ENCODE measurements around the gene SH2D4B. TPM values are rescaled to one million over a fixed set of nuclear protein-coding genes. Genes with fewer than 3 reads are reported as not detected.
A peak's percentile ranks its signal among the peaks of the same experiment; 100 is the strongest.

SH2D4B gene
- polyA plus RNA-seq, result not detected

DNA sequence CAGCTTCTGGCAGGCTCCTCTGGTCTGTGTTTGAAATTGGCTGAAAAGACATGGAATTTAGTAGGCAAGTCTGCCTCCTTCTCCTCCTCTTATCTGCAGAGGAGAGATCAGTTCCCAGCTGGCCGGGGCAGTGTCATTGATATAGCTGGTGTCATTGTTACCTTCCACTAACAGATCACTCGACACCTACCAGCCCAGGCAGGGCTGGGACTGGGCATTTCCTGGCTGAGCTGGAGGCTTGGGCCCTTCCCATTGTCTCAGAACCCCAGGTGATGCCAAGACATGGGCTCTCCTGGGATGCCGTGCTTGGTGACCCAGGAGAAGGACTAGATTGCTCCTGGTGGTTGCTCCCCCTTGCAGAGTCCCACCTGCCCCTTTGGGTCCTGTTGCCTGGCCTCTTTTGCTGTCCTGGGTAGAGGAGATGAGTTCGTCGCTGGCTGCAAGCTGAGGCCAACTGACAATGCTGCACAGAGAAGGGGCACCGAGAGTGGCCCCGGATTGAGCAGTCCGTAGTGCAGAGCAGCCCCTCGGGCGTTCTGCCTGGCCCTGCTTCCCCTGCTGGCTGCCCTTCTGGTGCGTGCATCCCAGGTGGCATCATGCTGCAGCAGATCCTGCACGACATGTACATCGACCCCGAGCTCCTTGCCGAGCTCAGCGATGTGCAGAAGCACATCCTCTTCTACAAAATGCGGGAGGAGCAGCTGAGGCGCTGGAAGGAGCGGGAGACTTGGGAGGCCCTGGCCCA, at the start of gene SH2D4B:
Gene SH2D4B, plus strand, starts transcription at position 167 of the 745 bp plus-strand sequence. Its CDS starts 430 bp downstream, at position 597.
- H3K4me1 Mint-ChIP-seq, result peaks cover 6 to 11% of the 10 kb centered on the region in 2 donors
- no peaks in the 10 kb centered on the region for H3K9me3 Mint-ChIP-seq
- DNase-seq, result no peak
- H3K36me3 Mint-ChIP-seq, result peaks cover 0 to 3% (median 0%) of the 10 kb centered on the region in 3 donors
- peak within 1 kb of the TSS; percentile 66 to 76 (median 71) for H3K4me3 Mint-ChIP-seq
- peaks cover 1 to 4% (median 3%) of the 10 kb centered on the region in 3 donors for H3K27me3 Mint-ChIP-seq (ENCODE audit: low read depth in 3 of 3)
- H3K27ac Mint-ChIP-seq, result peak within 1 kb of the TSS; percentile 51 to 95 (median 78)

DNA sequence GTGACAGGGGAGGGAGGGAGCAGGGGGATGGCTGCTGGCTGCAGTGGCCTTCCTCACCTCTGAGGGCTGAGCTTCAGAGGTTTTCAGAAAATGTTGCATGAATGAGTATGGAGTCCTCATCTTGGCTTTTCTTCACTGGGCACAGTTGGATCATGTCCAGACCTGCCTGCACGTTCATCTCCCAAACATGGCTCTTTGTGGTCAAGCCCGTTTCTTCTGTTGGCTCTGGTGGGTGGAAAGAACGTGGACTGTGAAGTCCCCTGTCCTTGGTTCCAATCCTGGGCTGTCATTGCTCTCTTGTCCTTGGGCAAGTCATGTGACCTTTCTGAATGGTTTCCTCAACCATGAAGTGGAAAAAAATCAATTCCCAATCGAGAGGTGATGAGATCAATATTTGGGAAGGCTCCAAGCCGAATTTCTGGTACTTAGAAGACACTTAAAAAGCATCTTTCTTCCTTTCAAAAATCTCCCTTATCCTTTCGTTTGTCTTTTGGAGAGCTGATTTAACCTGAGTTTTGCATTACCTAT, 49.1 kb upstream of the SH2D4B start:
- peak overlapping the region; percentile 81 to 86 (median 84) for H3K4me3 Mint-ChIP-seq
- peaks cover 99 to 100% of the 10 kb centered on the region in 2 donors for H3K4me1 Mint-ChIP-seq
- DNase-seq, result no peak
- H3K36me3 Mint-ChIP-seq, result peaks cover 18 to 26% (median 24%) of the 10 kb centered on the region in 3 donors
- H3K27me3 Mint-ChIP-seq (ENCODE audit: low read depth in 3 of 3), result peaks cover 8 to 23% (median 16%) of the 10 kb centered on the region in 3 donors
- H3K27ac Mint-ChIP-seq, result peak overlapping the region; percentile 79 to 98 (median 94)
- H3K9me3 Mint-ChIP-seq, result no peaks in the 10 kb centered on the region

DNA sequence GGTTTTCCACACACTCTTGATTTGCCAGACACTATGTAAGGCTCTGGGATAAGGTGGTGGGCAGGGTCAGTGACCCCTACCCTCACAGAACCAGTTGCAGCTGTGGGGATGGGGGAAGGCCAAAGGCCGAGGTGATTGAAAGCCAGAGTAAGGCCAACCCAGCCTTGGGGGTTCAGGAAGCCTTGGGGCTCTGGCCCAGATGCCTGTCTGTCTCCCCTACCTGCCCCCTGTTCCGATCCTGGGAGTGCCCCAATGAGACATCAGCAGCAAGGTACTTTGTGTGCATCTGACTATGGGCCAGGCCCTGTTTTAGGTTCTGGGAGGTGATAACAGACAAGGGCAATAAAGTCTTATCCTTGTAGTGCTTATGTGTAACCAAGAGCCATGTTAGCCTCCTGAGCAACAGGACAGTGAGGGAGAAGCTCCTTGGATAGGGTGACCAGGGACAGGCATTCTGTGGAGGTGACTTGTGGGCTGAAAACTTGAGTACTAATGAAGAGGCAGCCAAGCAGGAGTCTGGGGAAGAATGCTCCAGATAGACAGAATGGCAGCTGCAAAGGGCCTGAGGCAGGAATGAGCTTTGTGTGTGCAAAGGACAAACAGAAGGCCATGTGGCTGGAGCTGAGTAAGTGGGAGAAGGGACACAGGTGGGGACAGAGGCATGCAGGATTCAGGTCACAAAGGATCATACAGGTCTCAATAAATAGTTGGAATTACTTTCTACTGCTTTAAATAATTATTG, 48.2 kb upstream of the SH2D4B start:
- no peaks in the 10 kb centered on the region for H3K9me3 Mint-ChIP-seq
- H3K4me1 Mint-ChIP-seq, result peaks cover 100% of the 10 kb centered on the region in 2 donors
- H3K27me3 Mint-ChIP-seq (ENCODE audit: low read depth in 3 of 3), result peaks cover 8 to 21% (median 14%) of the 10 kb centered on the region in 3 donors
- no peak for DNase-seq
- H3K36me3 Mint-ChIP-seq, result peaks cover 18 to 31% (median 24%) of the 10 kb centered on the region in 3 donors
- peak overlapping the region; percentile 81 to 86 (median 84) for H3K4me3 Mint-ChIP-seq
- peak overlapping the region; percentile 79 to 98 (median 94) for H3K27ac Mint-ChIP-seq

DNA sequence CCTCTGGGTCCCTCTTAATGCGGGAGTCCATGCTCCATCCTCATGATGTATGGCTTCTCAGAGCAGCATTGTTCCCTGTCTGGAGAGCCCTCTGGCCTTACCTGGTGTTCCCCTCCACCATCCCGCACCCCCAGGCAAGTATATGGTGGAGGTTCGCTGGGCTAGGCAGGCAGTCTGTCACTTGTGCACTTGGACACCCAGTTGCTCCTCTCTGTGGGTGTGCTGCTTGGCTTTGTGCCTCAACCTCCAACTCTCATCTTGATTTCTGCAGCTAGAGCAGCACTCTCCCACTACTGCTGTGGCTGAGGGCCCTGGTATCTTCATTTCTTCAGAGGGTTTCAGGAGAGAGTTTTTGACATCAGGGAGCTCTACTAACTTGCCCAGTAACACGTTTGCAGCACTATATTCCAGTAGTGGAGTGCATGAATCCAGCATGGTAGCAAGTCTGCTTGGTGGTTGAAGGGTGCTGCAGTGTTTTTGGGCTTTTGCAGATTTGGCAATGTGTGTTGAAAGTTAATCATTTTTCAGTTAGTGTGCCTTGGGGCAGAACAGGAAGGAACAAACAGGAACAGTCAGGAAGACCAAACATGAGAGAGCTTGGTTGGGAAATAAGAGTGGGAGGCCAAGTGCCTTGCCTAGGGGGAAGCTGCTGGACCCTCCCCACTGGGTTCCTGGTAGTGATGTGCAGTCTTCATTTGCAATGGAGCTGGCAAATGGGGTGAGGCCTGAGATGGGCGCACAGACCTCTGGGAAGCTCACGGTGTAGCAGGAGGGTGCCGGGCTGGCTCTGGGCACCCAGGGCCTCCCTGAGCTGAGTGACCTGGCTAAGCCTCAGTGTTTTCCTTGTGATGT, 46.2 kb upstream of the SH2D4B start:
- Mint-ChIP-seq H3K36me3 (peaks cover 22 to 46% (median 31%) of the 10 kb centered on the region in 3 donors), H3K27me3 (ENCODE audit: low read depth in 3 of 3) (peaks cover 7 to 15% (median 11%) of the 10 kb centered on the region in 3 donors), H3K4me1 (peaks cover 100% of the 10 kb centered on the region in 2 donors), H3K9me3 (peaks cover 0 to 2% (median under 1%) of the 10 kb centered on the region in 6 donors), H3K4me3 (peak overlapping the region; percentile 55 to 76 (median 63)), H3K27ac (peak overlapping the region; percentile 79 to 98 (median 94))
- DNase-seq, result no peak

DNA sequence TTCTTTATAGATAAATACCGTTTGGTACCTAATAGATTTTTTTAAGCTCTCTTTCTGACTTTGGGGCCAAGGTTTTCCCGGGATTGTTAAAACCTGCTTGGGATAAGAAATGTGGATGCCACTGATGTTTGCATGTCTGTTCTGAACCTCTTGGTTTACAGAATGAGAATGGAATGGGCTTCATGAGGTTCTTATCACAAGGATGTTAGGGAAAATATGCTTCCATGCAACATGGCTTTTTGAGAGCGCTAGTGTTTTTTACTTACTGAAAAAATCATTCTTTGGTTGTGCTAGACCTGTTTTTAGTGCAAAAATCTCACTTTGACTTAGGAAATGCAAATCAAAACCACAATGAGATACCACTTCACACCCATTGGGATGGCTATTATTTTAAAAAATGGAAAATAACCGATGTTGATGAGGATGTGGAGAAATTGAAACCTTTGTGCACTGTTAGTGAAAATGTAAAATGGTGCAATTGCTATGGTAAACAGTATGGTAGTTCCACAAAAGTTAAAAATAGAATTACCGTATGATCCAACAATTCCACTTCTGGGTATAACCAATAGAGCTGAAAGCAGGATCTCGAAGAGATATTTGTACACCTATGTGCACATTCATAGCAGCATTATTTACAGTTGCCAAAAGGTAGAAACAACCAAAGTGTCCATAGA, 44.7 kb upstream of the SH2D4B start:
- Mint-ChIP-seq H3K27me3 (ENCODE audit: low read depth in 3 of 3) (peaks cover 1 to 7% (median 3%) of the 10 kb centered on the region in 3 donors), H3K4me1 (peaks cover 100% of the 10 kb centered on the region in 2 donors), H3K27ac (peak overlapping the region; percentile 79 to 94 (median 88)), H3K36me3 (peaks cover 29 to 57% (median 37%) of the 10 kb centered on the region in 3 donors), H3K9me3 (peaks cover 0 to 6% (median 1%) of the 10 kb centered on the region in 6 donors), H3K4me3 (peak overlapping the region; percentile 58 to 81 (median 70))
- DNase-seq, result no peak

DNA sequence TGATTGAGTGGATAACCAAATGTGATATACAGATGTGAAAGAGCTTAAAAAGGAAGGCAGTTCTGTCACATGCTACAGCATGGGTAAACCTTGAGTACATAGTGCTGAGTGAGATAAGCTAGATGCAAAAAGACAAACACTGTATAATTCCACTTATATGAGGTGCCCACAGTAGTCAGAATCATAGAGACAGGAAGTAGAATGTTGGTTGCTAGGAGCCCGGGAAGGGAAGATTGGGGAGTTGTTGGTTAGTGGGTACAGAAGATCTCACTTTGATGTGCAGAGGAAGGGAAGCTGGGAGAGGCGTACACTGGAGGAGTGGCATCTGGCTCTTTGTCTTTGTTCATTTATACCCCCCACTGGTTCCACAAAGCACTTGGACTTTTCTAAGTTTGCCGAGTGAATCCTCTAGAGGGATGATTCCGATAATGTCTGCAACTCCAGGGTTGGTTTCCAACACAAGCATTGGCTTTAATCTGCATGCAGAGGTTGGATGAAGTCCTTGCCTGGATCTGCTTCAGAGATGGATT, 44.1 kb upstream of the SH2D4B start:
- Mint-ChIP-seq H3K36me3 (peaks cover 29 to 57% (median 37%) of the 10 kb centered on the region in 3 donors), H3K4me3 (peak overlapping the region; percentile 58 to 81 (median 70)), H3K9me3 (peaks cover 0 to 6% (median 1%) of the 10 kb centered on the region in 6 donors), H3K4me1 (peaks cover 100% of the 10 kb centered on the region in 2 donors), H3K27ac (peak overlapping the region; percentile 79 to 94 (median 88)), H3K27me3 (ENCODE audit: low read depth in 3 of 3) (peaks cover 0 to 5% (median 2%) of the 10 kb centered on the region in 3 donors)
- DNase-seq, result no peak

DNA sequence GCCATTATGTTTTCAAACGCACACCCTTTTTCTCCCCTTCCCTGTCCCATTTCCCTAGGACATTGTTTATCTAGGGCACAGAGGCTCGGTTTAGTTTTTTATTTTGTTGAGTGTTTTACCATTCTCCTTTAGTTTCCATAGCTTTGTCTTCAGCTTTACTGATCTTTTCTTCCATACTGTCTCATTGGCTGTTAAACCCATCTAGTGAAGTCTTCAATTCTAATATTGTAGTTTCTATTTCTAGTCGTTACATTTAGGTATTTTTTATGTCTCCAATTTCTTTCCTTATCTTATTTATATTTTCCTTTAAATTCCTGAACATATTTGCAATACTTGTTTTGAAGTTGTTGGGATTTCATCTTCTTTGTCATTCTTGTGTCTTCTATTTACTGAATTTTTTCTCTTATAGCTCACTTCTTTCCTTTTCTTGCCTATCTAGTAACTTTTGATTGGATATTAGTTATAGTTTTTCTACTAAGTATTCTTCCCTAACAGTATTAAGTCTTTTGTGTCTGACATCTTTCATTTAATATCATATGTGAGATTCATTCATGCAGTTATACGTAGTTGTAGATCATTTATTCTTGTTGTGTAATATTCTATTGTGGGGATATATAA, 41.0 kb upstream of the SH2D4B start:
- H3K4me1 Mint-ChIP-seq, result peaks cover 99 to 100% of the 10 kb centered on the region in 2 donors
- H3K9me3 Mint-ChIP-seq, result peaks cover 0 to 6% (median 1%) of the 10 kb centered on the region in 6 donors
- DNase-seq, result no peak
- H3K36me3 Mint-ChIP-seq, result peaks cover 17 to 42% (median 20%) of the 10 kb centered on the region in 3 donors
- peak overlapping the region; percentile 79 to 99 (median 96) for H3K27ac Mint-ChIP-seq
- H3K4me3 Mint-ChIP-seq, result peak overlapping the region; percentile 79 to 88 (median 85)
- peaks cover 0 to 12% (median 5%) of the 10 kb centered on the region in 3 donors for H3K27me3 Mint-ChIP-seq (ENCODE audit: low read depth in 3 of 3)

DNA sequence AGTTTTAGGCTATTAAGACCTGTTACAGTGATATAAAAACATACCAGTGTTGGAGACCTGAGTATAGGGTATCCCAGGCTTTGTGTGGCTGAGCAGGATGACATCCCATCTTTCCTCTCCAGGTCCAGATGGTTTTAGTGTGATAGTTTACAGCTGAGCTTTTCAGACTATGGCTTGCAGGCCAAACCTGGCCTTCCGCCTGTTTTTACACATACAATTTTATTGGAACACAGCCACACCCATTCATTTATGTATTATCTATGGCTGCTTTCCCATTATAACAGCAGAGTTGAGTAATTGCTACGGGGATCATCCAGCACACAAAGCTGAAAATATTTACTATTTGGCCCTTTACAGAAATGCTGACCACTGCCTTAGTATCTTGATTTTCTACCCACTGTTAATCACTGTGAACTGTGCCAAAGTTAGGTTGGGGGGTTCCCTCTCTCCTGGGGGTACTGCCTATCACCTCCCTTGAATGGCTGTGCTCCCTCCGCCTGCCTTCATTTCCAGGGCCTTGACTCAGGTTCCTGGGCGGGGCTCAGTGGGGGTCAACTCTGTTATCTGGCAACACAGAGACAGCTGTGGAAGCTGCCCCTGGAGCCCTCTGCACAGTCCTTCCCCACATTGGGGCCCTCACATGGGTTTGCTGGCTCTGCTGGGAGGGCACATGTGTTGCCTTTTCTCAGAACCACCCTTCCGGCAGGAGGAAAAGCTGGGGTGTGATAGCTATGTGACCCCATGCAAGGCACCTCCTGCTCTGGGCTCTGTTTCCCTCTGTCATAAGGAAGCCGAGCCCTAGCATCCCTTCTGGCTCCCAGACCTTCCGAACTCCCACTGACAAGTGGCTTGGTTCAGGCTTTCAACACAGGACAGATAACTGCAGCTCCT, 40.3 kb upstream of the SH2D4B start:
- Mint-ChIP-seq H3K36me3 (peaks cover 19 to 41% (median 20%) of the 10 kb centered on the region in 3 donors), H3K9me3 (peaks cover 0 to 6% (median 1%) of the 10 kb centered on the region in 6 donors), H3K27me3 (ENCODE audit: low read depth in 3 of 3) (peaks cover 0 to 13% (median 5%) of the 10 kb centered on the region in 3 donors), H3K4me3 (peak overlapping the region; percentile 79 to 88 (median 85)), H3K27ac (peak overlapping the region; percentile 79 to 99 (median 96)), H3K4me1 (peaks cover 99 to 100% of the 10 kb centered on the region in 2 donors)
- DNase-seq, result no peak

DNA sequence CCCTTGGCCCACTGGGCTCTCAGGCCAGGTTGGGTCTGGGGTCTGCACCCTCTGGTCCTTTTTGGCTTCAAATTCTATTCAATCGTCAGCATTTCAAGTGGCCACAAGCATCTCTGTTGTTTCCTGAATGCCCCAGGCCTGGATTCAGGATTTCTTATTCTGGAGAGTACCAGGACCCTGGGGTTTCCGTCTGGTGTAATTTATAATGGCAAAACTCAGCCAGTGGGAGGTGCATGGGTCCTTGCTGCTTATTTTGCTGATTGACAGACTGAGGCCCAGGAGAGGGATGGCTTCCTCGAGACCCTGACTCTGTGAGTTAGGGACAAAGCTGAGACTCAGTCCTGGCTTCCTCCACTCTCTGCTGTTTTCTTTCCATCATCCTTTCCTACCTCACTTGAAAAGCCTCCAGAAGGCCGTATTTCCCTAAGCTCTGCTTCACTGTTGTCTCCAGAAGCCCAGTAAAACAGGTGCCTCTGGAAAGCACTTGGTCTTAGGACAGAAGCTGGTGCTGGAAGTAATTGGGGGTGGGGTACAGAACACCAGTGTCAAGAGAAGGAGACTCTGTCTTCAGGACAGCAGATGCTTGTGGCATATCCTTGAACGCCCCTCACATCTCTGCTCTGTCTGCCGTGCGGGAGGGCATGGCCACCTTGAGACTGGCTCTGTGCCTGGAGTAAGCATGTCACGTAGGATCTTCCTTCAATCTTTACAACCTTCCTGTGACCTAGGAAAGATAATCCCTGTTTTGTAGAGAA, 39.4 kb upstream of the SH2D4B start:
- peak overlapping the region; percentile 79 to 99 (median 96) for H3K27ac Mint-ChIP-seq
- peaks cover 99 to 100% of the 10 kb centered on the region in 2 donors for H3K4me1 Mint-ChIP-seq
- peaks cover 19 to 38% (median 20%) of the 10 kb centered on the region in 3 donors for H3K36me3 Mint-ChIP-seq
- peaks cover 0 to 6% (median 1%) of the 10 kb centered on the region in 6 donors for H3K9me3 Mint-ChIP-seq
- H3K4me3 Mint-ChIP-seq, result peak overlapping the region; percentile 79 to 88 (median 85)
- peaks cover 0 to 13% (median 6%) of the 10 kb centered on the region in 3 donors for H3K27me3 Mint-ChIP-seq (ENCODE audit: low read depth in 3 of 3)
- DNase-seq, result no peak

Measured in immature natural killer cell (primary cell).